ENCODE data around the gene OTOF.

Gene OTOF

GRCh38 chr2:26500406-26500805, 22.5 kb upstream of the OTOF start:
- no peak for DNase-seq (ENCODE audit: low read depth in 2 of 2)

- DNase-seq (ENCODE audit: low read depth in 2 of 2) = no peak
Observed at GRCh38 chr2:26495705-26496297, 17.9 kb upstream of the OTOF start.

DNA sequence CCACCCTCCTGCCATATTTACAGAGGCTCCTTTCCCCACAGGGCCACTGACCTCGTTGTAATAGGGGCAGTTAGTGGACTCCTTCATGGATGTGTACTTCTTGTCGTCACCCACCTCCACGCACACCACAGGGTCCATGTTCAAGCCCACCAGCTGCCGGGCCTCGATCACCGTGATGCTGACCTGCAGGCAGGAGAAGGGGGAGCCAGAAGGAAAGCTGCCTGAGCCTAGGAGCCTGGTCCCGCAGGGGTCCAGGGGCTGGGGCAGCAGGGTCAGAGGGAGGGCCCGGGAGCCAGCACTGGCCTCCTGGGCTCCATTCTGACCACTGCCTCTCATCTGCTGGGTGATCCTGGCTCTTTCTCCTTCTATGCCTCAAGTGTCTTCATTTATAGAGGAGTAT, 17.0 kb upstream of the OTOF start:
- DNase-seq (ENCODE audit: low read depth in 2 of 2) = no peak

DNA sequence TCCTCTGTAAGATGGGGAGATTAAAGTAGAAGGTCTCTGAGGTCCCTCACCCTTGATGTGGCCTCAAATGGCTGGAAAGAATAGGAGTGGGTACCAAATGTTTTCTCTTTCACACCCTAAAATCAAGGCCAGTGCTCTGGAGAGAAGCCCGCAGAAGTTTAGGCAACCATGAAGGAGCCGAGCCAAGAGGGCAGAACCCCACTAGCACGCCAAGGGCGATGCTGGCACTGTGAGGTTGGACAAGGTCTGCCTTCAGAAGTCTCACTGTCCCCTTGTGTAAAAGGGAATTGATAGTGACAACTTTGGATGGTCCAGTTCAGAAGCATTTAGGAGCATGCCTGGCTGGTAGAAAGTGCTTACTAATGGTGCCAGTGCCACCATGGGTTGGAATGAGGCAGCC, 16.3 kb upstream of the OTOF start:
- no peak for DNase-seq (ENCODE audit: low read depth in 2 of 2)

- DNase-seq (ENCODE audit: low read depth in 2 of 2) = no peak
Observed at GRCh38 chr2:26493566-26493965, 15.6 kb upstream of the OTOF start.

DNA sequence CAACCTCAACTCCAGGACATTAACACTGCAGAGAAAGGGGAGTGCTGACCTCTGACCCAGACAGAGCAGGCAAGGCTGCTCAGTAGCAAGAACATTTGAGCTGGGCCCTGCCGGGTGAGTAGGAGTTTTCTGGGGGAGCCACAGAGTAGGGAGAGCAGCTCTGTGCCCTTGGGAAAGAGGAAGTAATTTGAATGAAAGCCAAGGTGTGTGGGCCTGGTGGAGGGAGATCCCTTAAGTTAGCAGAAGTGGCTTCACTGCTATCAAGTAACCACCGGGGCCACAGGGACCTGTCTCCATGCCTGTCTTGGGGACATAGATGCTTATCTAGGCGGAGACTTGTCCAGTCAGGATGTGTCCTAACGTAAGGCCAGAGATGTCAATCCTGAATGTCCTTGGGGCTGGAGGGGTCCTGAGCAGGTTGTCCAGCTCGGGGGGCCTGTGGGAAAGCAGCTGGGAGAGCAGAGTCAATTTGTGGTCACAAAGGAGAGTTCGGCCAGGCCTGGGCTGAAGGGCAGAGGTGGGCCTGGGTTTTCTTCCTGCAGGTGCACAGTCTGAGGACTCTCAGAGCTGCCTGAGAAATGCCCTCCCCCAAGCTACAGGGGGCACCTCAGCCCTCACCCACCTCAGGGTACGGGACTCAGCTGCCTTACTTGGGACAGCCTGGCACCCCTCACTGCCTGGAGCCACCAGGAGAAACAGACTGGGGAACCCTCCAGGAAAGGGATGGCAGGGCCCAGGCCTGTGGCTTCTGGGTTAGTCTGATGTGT, 15.0 kb upstream of the OTOF start:
- no peak for DNase-seq (ENCODE audit: low read depth in 2 of 2)

- no peak for DNase-seq (ENCODE audit: low read depth in 2 of 2)
Observed at GRCh38 chr2:26491563-26492167, 13.7 kb upstream of the OTOF start.

- no peak for DNase-seq (ENCODE audit: low read depth in 2 of 2)
Observed at GRCh38 chr2:26489213-26489850, 11.4 kb upstream of the OTOF start.

- no peak for DNase-seq (ENCODE audit: low read depth in 2 of 2)
Observed at GRCh38 chr2:26488463-26489212, 10.7 kb upstream of the OTOF start.

- DNase-seq (ENCODE audit: low read depth in 2 of 2) = no peak
Observed at GRCh38 chr2:26487192-26487591, 9.3 kb upstream of the OTOF start.

GRCh38 chr2:26486789-26487188, 8.9 kb upstream of the OTOF start:
- no peak for DNase-seq (ENCODE audit: low read depth in 2 of 2)

DNA sequence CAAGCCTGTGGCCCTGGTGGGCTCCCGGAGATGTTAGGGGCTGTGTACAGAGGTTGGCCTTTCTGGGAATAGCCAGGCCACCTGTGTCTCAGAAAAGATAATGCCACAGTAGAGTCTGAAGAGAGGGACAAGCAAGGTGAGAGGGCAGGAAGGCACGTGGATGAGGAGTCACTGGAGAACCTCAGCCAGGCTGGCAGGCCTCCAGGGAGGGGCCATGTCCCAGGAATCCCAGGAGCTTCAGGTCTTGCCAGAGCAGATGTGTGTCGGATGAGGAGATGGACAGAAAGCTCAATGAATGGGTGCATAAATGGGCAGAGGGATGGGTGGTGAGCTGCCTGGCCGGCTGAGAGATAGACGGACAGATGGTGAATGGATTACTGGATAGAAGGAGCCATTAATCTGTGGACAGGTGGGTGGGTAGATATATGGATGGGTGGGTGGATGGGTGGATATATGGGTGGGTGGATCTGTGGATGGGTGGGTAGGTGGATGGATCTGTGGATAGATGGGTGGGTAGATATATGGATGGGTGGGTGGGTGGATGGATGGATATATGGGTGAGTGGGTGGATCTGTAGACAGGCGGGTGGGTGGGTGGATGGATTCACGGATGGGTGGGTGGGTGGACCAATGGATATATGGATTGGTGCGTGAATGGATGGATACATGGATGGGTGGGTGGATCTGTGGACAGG, 7.9 kb upstream of the OTOF start:
- DNase-seq (ENCODE audit: low read depth in 2 of 2) = no peak

- DNase-seq (ENCODE audit: low read depth in 2 of 2) = no peak
Observed at GRCh38 chr2:26485099-26485498, 7.2 kb upstream of the OTOF start.

GRCh38 chr2:26484579-26484978, 6.7 kb upstream of the OTOF start:
- no peak for DNase-seq (ENCODE audit: low read depth in 2 of 2)

DNA sequence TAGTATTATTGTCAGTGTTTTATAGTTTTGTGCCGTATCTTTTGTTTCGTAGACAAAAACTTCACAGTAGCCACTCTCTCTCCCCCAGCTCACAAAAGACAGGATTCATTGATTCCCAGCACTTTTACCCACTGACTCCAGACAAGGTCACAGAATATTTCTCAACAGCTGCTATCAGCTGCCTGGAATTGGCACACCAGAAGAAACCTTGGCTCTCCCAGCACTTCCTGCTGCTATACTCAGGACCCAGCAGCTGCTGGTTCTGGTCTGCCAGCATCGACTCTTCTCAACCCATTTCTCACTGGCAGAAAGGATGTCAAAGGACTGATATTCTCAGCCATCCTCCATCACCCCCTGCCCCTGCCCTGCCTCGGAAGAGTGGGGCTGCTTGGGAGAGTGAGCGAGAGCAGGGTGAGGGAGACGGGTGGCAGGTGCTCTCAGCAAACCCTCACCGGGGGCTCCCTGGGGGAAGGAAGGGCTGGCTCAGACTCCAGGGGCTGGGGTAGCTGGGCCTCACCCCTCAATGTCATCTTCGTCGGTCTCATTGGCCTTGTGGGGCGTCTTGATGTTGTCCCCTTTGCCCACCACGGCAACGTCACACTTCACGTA, 6.1 kb upstream of the OTOF start:
- DNase-seq (ENCODE audit: low read depth in 2 of 2) = no peak

DNA sequence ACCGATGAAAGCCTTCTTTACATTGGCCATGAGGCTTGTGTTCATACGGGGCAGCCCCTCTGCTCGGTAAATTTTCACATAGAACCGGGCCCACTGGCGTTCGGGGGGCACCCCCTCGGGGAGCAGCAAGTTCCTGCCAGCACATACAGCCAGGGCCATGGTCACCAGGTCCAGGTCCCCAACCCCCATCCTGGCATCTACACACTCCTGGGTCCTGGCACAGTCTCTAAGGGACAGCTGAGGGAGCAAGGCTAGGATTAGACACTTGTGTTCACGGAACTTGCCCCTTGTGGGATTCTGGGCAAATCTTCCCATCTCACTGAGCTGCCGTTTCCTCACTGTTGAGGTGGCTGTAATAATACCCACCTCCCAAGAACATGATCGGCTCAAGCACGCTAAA, 5.6 kb upstream of the OTOF start:
- DNase-seq (ENCODE audit: low read depth in 2 of 2) = no peak

DNA sequence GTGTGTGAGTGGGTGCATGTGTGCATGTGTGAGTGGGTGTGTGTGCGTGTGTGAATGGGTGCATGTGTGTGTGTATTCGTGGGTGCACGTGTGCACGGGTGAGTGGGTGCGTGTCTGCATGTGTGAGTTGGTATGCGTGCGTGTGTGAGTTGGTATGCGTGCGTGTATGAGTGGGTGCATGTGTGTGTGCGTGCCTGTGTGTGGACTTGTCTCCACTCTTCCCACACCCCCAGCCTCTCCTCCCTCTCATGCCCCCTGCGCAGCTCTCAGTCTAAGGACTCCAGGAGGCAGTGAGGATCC, 5.1 kb upstream of the OTOF start:
- DNase-seq (ENCODE audit: low read depth in 2 of 2) = no peak

GRCh38 chr2:26482211-26483026, 4.5 kb upstream of the OTOF start:
- no peak for DNase-seq (ENCODE audit: low read depth in 2 of 2)

DNA sequence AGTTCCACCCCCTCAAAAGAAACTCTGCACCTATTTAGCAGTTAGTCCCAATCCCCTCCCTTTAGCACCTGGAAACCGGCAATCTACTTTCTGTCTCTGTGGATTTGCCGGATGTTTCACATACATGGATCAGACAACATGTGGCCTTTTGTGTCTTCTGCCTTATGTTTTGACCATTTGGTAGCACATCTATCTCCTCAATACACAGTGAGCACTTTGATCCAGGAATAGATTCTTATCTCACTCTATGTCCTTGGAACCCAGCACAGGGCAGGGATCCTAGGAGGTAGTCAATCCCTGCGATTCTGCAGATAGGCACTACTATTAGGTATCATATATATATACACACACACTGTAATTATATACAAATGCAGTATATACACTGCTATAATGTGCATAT, 3.8 kb upstream of the OTOF start:
- no peak for DNase-seq (ENCODE audit: low read depth in 2 of 2)
